ENCODE measurements around the gene ITGA1.
A peak's percentile ranks its signal among the peaks of the same experiment; 100 is the strongest.
"Not testable (repeated sequence)": the region's sequence is repeated elsewhere in the genome, so short reads cannot be mapped to it uniquely, and the experiment has no call there.

ITGA1 gene

GRCh38 chr5:52800394-52801213 lies 12.9 kb downstream of the ITGA1 start:
- peak; percentile 41 to 47 for DNase-seq (ENCODE audit: low read depth in 2 of 2)

- DNase-seq (ENCODE audit: low read depth in 2 of 2): no peak
Observed at GRCh38 chr5:52801329-52801728, 13.6 kb downstream of the ITGA1 start.

- no peak for DNase-seq (ENCODE audit: low read depth in 2 of 2)
Observed at GRCh38 chr5:52802272-52802973, 14.7 kb downstream of the ITGA1 start.

DNA sequence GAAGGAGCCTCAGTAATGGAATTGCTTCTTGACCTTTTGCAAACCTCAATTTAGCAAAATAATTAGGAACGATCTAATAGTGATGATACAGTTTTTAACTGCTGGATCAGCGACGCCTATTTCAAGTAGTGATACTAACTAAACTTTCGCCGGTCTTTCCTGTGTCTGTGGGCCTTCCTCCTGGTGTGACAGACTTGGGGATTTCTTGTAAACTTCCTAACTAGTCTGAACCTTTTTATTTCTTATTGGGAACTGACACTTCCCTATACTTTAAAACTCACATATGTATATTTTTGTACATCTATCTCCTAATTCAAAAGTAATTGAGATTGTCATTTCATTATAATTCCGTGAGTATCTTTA lies 15.2 kb downstream of the ITGA1 start:
- no peak for DNase-seq (ENCODE audit: low read depth in 2 of 2)

DNA sequence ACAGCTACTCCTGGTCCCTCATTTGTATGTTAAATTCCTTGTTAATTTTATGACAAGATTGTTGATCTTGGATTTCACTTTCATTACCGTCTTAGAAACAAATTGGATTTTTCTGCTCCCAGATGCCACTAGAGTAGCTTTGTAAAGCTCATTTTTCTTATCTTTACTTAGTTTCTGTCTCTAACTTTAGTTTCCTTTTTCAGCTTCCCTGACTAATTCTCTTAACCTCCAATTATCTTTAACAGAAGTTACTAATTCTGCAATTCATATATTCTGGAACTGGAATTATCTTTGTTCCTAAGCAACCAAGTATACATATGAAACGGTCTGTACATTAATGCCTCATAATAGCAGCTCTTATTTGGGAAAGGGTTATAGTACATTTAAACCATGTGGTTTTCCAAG lies 16.7 kb downstream of the ITGA1 start:
- no peak for DNase-seq (ENCODE audit: low read depth in 2 of 2)

- no peak for DNase-seq (ENCODE audit: low read depth in 2 of 2)
Observed at GRCh38 chr5:52804981-52805380, 17.3 kb downstream of the ITGA1 start.

GRCh38 chr5:52805615-52806014 lies 17.9 kb downstream of the ITGA1 start:
- DNase-seq (ENCODE audit: low read depth in 2 of 2): no peak

DNA sequence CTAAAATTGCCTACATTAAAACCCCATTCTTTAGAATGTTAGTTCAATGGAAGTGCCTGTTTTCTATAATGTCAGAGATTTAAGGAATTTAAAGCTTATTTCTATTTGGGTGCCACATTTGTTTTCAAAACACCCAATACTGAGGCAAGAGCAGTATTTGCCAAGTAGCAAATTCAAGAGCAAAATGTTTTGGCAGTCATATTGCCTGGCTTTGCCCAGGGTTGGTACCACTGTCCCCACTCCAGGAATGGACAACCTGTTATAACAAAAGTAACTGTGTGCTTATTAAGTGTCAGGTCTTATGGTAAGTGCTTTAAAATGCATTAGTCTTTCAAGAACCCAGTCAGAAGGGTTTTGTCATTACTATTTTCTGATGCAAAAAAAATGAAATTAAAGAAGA lies 19.3 kb downstream of the ITGA1 start:
- no peak for DNase-seq (ENCODE audit: low read depth in 2 of 2)

- DNase-seq (ENCODE audit: low read depth in 2 of 2): no peak
Observed at GRCh38 chr5:52807723-52808122, 20.0 kb downstream of the ITGA1 start.

DNA sequence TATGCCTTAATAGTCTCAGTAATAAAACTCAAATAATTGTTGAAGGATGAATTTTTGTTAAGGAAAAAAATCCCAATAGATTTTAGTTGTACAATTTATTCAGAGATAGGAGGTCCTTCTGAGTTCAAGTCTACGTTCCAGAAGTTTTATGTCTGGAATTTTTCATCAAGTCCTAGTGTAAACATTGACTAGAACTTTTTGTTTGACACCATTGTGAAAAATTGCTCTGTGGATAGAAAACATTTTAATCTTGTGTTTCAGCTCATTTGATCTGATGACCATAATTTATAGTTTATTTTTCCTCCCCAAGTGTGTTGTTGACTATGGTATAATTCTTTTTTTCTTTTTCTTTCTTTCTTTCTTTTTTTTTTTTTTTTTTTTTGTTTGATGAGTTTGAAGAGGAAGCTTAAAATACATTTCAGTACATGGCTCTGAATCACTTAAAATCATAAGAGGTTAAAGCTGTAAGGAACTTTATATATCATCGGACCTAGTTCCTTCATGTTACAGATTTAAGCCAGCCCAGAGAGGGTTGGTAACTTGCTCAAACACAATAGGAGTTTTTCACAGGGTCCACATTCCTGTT lies 20.7 kb downstream of the ITGA1 start:
- DNase-seq (ENCODE audit: low read depth in 2 of 2): no peak

GRCh38 chr5:52809884-52810283 lies 22.2 kb downstream of the ITGA1 start:
- DNase-seq (ENCODE audit: low read depth in 2 of 2): no peak

DNA sequence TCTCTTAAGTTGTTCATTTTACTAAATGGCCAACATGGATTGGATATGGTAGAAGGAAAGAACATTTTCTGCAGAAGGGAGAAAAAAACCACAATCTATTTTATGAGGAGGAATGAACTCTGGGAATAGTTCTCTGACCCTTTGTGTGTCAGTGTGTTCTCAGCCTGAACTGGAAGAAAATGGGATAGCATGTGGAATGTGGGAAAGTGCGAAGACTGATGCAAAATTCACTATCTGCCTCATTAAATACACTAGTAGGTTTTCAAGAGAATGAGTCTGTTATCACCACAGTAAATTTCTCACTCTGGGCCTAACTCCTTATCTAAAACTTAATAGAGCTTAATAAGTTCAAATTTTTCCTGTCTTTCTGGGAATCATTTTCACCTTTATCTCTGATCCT lies 22.7 kb downstream of the ITGA1 start:
- no peak for DNase-seq (ENCODE audit: low read depth in 2 of 2)

- no peak for DNase-seq (ENCODE audit: low read depth in 2 of 2)
Observed at GRCh38 chr5:52811067-52811749, 23.5 kb downstream of the ITGA1 start.

- no peak for DNase-seq (ENCODE audit: low read depth in 2 of 2)
Observed at GRCh38 chr5:52814352-52815148, 26.8 kb downstream of the ITGA1 start.

DNA sequence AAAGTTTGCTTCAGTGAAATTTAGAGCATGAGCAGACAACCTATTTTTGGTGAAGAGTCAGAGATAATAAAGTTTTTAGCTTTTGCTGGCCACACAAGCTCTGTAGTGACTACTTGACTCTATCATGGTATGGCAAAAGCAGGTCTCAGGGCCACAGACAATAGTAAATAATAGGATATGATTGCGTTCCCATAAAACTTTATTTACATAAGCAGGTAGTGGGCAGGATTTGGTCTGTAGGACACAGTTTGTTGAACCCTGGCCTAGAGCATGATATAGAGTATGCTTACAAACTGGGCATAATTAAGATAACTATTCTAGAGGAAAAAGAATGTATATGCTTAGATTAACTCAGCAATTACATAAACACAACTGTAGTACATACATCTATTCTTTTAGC lies 30.1 kb downstream of the ITGA1 start:
- DNase-seq (ENCODE audit: low read depth in 2 of 2): no peak

DNA sequence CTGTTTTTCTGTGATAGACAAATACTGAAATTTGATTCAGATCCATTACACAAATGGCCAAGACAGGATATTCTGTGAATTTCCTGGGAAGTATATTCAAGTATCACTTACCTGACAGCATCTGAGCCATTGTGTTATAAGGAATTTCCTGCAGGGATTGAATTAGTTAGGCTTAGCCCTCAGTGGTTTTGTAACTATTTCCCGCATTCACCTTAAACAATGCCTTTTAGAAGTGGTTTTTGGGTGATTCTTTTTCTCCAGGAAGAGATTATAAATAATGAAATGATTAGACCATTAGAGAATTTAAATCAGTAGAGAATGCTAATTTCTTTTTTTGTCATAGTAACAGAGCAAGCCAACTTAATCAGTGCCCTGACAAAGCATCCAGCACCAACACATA lies 30.6 kb downstream of the ITGA1 start:
- no peak for DNase-seq (ENCODE audit: low read depth in 2 of 2)

GRCh38 chr5:52818807-52819206 lies 31.1 kb downstream of the ITGA1 start:
- DNase-seq (ENCODE audit: low read depth in 2 of 2): not testable (repeated sequence)

- DNase-seq (ENCODE audit: low read depth in 2 of 2): no peak
Observed at GRCh38 chr5:52821901-52822300, 34.2 kb downstream of the ITGA1 start.

GRCh38 chr5:52822437-52822836 lies 34.7 kb downstream of the ITGA1 start:
- no peak for DNase-seq (ENCODE audit: low read depth in 2 of 2)

- DNase-seq (ENCODE audit: low read depth in 2 of 2): no peak
Observed at GRCh38 chr5:52824827-52825226, 37.1 kb downstream of the ITGA1 start.

GRCh38 chr5:52825826-52826225 lies 38.1 kb downstream of the ITGA1 start:
- no peak for DNase-seq (ENCODE audit: low read depth in 2 of 2)

GRCh38 chr5:52827815-52828214 lies 40.1 kb downstream of the ITGA1 start:
- DNase-seq (ENCODE audit: low read depth in 2 of 2): no peak
